GM23248 (cell line): Measurements from ENCODE around the gene RPL35.

Experiments used
- EZH2 ChIP-seq: fragments of 200-600 bp; sonication (generic); IDR thresholded peaks from 2 replicates; pipeline ENCODE4 v1.6.1; 2018; ENCODE audit warnings: antibody characterized with exemption, mild to moderate bottlenecking; ENCODE audit not compliant: insufficient read depth, poor library complexity, severe bottlenecking
- EZH2phosphoT487 ChIP-seq: fragments of 200-600 bp; sonication (generic); IDR thresholded peaks from 2 replicates; pipeline ENCODE4 v1.6.1; 2018; ENCODE audit warnings: antibody characterized with exemption, moderate library complexity, mild to moderate bottlenecking, low read depth; ENCODE audit not compliant: insufficient read depth

DNA sequence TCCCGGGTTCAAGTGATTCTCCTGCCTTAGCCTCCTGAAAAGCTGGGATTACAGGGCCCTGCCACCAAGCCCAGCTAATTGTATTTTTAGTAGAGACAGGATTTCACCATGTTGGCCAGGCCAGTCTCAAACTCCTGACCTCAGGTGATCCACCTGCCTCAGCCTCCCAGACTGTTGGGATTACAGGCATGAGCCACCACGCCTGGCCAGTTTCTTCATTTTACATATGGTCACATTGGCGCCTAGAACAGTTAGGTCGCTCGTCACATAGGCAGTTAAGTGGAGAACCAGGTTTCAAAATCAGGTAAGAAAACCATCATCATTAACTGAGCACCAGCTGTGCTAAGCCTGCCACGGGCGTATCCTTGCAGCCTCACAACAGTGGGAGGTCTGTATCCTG is 48.7 kb downstream of the RPL35 start:
- TF ChIP-seq EZH2, result no peak
- TF ChIP-seq EZH2phosphoT487, result no peak
